ENCODE data around the gene RALGPS1.

- no peak for TF ChIP-seq POLR2A (IDR thresholded peaks at IDR 0.05)
- TF ChIP-seq CTCF (IDR thresholded peaks at IDR 0.05): no peak
Measured at GRCh38 chr9:127074561-127075548, 160.3 kb downstream of the RALGPS1 start.
